HTR-8/SVneo (cell line): Measurements from ENCODE around the gene KCNH4.
"Not testable (repeated sequence)": the region's sequence is repeated elsewhere in the genome, so short reads cannot be mapped to it uniquely, and the experiment has no call there.

ENCODE experiments used
- DNase-seq: peaks from one replicate; pipeline ENCODE4 v3.0.0; 2011; ENCODE audit warnings: low spot score, mixed read lengths; ENCODE audit not compliant: insufficient read length
- FAIRE-seq: peaks from 2 replicates; lab custom pipeline; 2011; peaks lifted over from hg19 to GRCh38; lab: Jason Lieb, UNC

Gene KCNH4

DNA sequence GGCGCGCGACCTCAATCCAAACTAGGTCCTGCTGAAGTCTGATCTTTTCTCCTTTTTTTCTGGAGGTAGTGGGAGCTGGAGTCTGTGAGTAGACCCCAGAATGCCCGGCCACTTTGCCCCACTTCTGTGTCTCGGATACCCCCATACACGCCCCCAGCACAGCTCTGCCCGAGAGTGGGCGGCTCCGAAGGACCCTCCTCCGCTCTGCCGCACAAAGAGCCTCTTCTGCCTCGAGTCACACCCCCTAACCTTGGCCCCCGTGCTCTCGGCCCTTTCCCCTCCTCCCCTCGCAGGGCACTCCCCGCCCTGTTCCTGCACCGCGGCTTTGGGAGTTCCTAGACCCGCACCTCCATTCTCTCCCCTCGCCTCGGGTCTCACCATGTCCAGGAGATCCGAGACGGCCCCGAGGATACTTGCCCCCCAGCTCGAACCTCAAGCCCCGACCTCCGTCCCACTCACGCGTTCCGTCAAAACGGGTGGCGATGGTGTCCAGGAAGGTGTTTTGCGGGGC, 476 bp downstream of the KCNH4 start:
- no peak for DNase-seq
- FAIRE-seq: no peak

DNA sequence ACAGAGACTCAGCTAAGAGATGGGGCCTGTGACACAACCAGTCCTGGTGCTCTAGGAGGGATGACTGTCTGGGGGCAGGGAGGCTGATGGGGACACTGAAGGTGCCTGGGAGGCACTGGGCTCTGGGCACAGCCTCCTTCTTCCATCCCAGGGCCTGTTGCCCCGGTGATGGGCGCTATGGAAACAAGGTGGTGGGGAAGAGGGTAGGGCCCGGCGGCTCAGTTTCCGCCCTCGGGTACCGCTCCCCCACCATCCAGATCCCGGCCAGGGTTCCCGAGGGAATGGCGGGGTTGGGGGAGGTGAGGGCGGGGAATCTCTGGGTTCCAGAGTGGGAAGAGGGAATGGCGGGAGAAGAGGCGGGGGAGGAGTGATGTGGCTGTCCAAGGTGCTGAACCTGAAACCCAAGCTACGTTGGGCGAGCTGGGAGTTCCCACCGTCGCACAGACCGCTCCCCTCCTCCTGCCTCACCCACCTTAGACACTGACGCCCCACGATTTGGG, 981 bp downstream of the KCNH4 start:
- FAIRE-seq (no peak), DNase-seq (peak; percentile 53)

DNA sequence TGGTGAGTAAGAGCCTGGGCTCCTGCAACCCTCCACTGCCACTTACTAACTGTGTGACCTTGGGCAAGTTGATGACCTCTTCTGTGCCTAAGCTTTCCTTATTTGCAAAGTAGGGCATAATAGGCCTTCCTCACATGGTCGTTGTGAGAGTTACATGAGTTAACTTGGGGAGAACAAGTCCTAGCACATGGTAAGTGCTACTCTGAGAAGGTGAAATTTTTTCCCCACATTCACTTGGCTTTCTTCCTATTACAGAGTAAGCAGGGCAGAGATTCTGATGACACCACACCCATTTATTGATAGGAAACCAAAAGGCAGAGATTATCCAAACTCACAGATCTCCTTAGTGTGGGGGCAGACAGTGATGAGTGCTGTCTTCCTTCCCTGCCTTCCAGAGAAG, 1.6 kb downstream of the KCNH4 start:
- FAIRE-seq (peak; percentile 20), DNase-seq (no peak)

DNA sequence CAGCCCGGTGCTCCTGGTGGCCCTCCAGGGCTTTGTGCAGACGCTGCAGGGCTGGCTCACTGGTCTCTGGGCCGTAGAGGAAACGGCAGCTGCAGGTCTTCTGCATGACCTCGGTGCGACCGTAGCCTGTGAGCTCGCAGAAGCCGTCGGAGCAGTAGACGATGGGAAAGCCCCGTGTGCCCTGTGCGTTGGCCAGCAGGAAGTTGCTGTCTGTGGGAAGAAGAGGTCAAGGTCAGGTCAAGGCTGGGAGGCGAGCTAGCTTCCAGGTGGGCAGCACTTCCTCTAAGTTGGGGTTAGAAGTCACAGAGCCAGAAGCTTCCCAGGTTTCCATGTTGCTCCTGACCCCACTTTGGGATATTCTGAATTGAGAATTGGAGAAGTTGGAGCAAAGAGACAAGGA, 2.1 kb downstream of the KCNH4 start:
- FAIRE-seq: no peak

DNA sequence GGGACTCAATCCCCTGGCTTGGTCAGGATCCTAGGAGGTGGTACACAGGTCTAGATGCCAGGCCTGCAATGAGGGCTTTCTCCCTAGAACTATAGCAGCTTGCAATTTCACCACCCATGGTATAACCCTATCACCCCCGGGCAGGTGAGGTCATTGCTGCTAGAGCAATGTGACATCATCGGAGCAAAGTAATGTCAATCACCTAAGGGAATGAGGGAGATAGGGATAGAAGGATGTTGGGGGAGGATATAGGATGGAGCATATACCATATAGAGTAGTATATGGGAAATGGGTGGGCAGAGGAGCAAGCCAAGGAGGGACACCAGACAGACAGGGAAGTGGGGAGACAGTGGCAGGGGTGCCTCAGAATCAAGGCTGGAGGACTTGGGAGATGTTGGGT, 3.3 kb downstream of the KCNH4 start:
- DNase-seq: no peak
- peak; percentile 16 for FAIRE-seq

More for the DNA sequence above, 2.1 kb downstream of the KCNH4 start:
- no peak for DNase-seq

DNA sequence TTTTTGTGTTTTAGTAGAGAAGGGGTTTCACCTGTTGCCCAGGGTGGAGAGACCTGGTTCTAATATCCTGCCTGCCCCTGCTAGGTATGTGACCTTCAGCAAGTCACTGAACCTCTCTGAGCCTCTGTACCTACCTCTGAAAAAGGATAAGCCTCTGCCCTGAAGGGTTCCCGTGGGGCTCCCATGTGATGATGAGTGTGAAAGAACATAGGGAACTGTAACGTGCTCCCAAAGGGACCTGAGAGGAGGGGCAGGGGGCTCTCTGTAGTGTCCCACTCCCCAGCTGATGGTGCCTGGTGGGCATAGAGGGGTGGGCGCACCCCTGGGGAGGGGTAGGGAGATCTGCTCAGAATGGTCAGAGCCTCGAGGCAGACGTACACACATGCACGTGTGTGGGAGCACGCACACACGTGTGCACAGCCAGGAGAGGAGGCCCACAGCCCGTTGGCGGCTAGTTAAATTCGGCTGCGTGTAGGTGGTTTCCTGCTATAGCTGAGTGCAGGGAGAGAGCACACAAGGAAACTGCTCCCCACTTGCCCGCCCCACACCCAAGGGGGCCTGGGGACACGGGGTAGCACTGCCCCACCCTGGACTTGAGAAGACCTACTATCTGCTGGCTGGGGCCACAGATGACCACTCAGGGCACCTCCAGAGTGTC, 6.7 kb downstream of the KCNH4 start:
- DNase-seq: no peak
- FAIRE-seq: peak; percentile 16

DNA sequence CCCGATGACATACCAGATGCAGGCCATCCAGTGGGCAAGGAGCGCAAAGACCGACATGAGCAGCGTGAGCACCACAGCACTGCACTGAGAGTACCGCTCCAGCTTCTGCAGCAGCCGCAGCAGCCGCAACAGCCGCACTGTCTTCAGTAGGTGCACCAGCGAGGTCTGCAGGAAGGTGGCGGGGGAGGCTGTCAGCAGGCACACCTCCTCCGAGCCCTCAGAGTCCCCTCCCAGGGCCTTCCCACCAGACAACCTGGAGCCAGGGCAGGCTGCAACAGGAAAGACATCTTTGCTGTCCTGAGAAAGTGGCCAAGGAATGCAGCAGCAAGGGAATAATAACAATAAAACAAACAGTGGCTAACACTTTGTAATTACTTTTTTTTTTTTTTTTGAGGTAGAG, 9.1 kb downstream of the KCNH4 start:
- FAIRE-seq: no peak

DNA sequence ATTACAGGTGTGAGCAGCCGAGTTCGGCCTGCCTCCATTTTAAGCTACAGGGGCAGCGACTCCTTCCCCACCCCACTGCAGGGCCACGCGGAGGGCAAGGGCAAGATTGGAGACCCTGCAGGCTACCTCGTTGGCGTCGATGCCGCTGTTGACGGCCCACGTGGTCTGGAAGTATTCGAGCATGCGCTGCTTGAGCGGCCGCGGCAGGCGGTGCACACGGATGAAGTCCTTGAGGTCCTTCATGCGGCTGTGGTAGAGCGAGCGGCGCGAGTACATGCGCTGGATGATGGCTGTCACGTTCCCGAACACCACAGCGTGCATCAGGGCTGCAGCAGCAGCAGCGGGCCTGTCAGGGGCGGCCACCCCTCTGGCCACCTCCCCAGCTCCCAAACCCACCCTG, 11.6 kb downstream of the KCNH4 start:
- DNase-seq: no peak
- peak; percentile 52 for FAIRE-seq

More for the DNA sequence above, 9.1 kb downstream of the KCNH4 start:
- DNase-seq: no peak

DNA sequence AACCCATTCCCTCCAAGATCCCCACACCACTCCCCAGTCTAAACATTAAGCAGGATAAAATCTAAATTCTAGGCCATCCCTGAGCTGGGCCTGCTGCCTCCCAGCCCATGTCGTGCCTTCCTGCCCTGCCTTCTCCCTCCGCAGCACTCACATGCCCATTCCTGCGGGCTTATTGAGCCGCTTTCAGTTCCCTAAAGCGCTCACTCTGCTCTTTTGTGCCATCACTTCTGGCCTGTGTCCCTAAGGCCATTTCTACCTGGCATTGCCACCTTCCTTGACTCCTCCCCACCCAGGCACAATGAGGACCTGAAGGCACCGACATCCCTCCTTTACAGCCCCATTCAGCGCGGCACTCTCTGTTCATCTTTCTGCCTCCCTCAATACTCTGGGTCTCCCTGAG, 13.1 kb downstream of the KCNH4 start:
- FAIRE-seq (no peak), DNase-seq (no peak)

DNA sequence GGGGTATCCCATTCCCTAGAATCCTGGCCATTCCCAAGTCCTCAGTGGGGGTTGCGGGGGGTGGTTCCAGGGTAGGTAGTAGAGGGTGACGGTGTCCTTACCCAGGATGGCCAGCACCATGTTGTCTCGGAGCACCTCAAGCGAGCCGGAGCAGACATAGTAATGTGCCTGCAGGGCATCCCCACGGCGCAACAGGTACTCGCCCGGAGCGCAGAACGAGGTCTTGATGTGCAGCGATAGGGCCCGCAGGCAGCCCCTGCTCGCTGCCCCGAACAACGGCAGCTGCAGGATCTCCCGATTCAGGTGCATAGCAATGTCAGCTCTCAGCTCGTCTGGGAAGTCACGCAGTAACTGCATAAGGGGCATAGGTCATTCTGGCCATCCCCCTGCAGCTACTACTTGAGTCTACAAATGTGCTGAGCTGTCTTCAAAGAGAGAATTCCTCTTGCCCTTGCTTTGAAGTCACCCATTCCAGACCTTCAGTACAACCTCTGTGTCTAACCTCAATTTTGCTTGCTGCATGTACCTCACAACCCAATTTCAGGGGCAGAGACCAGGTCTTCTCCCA, 14.7 kb downstream of the KCNH4 start:
- FAIRE-seq (no peak), DNase-seq (no peak)

DNA sequence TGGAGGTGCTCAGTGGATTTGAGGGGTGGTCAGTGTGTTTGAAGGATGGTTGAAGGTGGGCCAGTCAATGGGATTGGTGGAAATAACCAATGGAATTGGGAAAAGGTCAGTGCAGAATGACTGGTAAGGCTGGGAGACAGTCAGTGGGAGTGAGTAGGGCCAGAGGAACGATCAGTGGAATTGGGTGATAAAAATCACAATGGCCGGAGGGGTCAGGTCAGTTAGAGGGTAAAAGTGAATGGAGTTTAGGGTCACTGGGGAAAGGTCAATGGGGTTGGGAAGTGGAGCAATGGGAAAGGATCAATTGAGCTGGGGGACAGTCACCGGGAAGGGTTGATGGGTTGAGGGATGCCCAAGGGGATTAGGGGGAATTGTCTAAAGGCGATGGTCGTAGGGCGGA, 15.2 kb downstream of the KCNH4 start:
- DNase-seq (no peak), FAIRE-seq (peak; percentile 4)

DNA sequence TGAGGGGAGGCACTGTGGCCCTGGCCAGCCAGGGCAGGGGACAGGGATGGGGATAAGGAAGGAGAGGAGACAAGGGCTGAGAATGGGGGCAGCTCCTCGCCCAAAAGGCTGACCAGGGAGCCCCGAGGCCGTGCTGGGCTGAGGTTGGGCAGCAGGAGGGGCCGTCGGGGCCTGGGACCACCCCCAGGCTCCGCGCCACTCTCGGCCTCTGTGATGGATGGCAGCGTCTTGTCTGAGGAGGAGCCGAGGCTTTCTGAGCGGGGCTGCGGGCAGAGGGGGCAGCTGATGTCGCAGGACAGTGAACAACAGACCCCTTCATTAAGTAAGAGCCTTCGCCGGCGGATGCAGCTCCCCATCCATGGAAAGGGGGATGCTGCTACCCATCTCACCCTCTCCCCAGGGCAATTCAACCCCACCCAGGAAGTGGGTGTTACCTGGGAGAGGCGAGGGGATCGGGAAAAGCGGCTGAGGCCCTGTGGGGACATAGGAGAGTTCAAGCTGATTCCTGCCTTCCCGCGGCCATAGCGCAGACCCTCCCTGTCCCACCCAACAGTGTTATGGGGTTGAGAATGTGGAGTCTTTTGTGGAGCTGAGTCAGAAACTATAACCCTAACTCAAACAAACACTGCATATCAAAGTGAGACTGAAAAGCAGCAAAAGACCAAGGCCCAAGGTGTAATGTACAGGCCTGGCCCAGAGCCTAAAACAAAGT, 17.1 kb downstream of the KCNH4 start:
- DNase-seq: no peak
- no peak for FAIRE-seq

DNA sequence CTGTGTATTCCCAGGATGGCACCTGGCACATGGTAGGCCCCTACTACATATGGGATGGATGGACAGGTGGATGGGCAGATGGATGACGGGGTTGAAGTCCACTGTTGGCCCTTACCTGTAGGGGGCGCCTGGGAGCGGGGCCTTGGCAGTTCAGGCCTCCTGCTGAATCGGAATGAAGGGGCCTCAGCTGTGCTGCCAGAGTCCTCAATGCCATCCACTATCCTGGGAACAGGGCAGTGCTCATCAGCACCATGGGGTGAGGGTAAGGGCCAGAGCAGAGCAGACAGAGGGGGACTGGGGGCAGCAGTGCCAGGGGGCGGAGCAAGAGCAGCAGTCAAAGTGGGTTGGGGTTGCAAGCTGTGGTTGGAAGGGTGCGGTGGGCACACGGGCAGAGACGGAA, 17.8 kb downstream of the KCNH4 start:
- DNase-seq (no peak), FAIRE-seq (peak; percentile 81)

DNA sequence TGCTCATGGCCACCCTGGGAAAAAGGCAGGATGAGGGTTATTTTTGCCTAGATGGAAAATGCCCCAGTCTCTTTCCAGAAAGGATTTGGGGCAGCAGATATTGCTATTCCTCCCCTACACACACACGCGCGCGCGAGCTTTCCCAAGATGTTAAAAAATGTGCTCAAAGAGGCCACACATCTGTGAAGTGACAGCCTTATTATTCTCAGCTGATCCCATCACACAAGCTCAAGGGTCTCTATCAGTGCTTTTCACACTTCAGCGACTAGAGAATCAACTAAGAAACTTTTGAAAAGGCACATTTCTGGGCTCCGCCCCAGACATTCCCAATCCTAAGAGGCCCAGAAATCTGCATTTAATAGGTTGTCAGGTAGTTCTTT, 20.4 kb downstream of the KCNH4 start:
- no peak for DNase-seq
- FAIRE-seq: no peak

DNA sequence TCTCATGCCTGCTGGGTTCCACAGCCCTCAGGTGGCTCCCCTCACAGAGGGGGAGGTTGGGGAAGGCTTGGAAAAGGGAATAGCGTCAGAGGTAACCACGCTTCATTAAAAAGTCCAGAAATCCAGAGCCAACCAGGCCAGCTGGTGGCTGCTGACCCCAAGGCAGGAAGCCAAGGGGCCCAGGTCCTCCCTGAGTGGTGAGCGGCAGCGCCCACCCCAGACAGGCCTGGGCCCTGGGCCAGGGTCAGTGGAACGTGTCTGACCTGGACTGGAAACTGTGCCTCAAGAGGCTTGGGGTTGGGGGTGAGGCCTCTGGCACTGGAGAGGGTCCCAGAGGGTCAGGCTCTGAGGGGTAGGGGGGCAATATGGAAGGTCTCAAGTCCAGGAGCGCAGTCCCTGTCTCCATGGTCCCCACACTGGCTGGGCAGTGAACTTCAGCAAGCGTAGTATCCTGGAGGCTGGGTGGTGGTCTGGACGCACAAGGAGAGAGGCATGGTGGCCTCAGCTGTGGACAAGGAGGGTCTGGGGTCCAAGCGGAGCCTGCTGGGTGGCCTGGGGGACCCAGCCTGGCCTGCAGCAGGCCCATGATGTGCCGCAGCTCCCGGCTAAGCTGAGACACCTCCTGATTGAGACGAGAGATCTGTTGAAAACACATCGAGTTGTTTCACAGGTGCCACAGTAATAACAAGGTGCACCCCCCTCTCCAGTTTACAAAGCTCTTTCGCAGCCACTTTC, 21.0 kb downstream of the KCNH4 start:
- DNase-seq: no peak
- FAIRE-seq: no peak

DNA sequence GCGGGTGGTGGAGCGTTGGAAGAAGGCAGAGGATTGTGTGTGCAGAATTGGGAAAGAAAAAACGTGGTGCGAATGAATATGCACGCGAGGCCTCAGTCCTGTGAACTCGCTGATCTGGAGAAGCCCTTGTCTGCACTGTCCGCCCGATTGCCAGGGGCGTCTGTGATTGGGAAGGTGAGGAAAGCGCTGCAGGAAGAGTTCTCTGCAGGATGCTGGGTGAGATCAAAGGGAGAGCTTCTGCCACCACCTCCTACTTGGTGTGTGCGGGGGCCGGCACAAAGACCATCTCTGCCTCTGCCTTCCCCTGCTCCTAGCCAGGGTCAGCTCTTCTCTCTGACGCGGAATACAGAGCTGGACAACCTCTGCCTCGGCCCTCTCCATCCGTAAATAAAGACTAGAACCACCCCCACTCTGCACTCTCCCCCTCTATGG, 25.3 kb downstream of the KCNH4 start:
- peak; percentile 57 for FAIRE-seq
- DNase-seq: no peak

DNA sequence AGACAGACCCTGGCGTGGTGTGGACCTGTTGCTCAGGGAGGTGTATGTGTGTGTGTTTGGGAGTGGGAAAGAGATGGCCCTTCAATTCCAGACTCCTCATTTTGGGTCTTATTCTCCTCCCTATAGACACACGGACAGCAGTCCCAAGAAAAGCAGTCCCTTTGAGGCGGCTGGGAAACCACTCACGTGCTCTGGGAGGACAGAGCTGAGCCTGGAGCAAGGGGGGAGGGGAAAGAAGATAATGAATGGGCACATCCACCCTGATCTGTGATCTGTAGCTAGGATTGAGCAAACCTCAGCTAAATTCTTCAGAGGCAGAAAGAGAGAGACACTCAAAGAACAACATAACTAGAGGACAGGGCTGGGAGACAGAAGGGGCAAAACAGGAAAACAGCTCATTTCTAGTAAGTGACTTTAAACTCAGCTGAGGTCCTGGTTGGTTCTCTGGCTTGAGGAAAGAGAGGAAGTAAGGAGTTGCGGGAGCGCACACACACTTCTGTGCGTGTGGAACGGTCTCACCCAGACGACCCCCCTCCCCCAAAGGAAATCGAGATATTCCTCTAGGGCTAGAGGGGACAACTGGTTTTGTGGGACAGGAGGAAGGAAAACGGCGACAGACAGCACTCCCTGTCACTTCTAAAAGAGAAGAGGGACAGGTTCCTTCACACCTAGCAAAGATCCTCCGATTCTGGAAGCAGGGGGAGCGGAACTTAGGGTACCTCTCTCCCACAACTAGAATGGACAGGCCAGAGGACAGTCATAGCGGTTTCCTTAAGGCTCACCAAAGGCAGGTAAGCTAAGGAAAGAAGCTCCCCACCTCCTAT, 26.8 kb downstream of the KCNH4 start:
- FAIRE-seq (peak; percentile 57), DNase-seq (no peak)

DNA sequence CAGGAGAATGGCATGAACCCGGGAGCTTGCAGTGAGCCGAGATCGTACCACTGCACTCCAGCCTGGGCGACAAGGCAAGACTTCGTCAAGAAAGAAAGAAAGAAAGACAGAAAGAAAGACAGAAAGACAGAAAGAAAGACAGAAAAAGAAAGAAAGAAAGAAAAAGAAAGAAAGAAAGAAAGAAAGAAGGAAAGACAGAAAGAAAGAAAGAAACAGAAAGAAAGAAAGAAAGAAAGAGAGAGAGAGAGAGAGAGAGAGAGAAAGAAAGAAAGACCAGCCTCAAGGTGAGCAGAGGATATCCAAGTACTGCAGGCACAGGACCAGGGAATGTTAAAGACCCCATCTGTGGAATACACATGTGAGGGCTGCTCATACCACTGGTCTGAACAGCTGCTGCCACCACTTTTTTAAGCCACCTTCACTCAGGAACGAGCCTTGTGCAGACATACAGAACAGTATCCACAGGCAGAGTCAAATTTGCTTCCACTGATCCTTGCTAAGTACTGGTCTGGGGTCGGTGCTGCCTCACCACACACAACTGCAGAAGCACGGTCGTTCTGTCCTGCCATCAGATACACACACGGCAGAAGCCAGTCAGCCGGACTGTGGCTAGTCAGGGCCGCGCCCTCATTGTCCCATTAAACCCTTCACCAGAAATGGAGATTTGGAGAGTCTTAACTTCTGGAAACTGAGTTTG, 33.9 kb downstream of the KCNH4 start:
- no peak for FAIRE-seq
- DNase-seq: no peak

DNA sequence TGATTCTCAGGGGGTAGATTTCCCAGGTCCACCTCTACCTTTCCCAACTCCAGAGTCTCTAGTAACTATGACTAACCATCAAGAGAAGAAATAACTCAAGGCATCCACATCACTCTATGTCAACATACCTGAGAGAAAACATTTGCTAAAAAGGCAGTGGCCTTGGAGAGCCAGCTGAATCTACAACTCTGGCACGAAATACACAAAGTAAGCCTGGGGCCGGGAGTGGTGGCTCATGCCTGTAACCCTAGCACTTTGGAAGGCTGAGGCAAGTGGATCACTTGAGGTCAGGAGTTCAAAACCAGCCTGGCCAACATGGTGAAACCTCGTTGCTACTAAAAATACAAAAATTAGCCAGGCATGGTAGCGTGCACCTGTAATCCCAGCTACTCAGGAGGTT, 37.8 kb downstream of the KCNH4 start:
- not testable (repeated sequence) for FAIRE-seq, DNase-seq
